ENCODE results near the gene MAD2L2.

- TF ChIP-seq, protein P1, sequence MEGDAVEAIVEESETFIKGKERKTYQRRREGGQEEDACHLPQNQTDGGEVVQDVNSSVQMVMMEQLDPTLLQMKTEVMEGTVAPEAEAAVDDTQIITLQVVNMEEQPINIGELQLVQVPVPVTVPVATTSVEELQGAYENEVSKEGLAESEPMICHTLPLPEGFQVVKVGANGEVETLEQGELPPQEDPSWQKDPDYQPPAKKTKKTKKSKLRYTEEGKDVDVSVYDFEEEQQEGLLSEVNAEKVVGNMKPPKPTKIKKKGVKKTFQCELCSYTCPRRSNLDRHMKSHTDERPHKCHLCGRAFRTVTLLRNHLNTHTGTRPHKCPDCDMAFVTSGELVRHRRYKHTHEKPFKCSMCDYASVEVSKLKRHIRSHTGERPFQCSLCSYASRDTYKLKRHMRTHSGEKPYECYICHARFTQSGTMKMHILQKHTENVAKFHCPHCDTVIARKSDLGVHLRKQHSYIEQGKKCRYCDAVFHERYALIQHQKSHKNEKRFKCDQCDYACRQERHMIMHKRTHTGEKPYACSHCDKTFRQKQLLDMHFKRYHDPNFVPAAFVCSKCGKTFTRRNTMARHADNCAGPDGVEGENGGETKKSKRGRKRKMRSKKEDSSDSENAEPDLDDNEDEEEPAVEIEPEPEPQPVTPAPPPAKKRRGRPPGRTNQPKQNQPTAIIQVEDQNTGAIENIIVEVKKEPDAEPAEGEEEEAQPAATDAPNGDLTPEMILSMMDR (IDR thresholded peaks at IDR 0.05) = no peak
- TF ChIP-seq POLR2AphosphoS5 (IDR thresholded peaks at IDR 0.05) = no peak
- no peak for TF ChIP-seq POLR2A (IDR thresholded peaks at IDR 0.05)
These were observed 27.8 kb upstream of the MAD2L2 start for GRCh38 chr1:11708554-11709350.

Data from transverse colon (tissue), 4 donors.